K562 (cell line): ENCODE measurements around the gene SLC18A3. TPM values are rescaled to one million over a fixed set of nuclear protein-coding genes. Genes with fewer than 3 reads are reported as not detected.

ENCODE experiments used
- ATAC-seq: fragments of 200-7000 bp; cut with Tn5 transposase; 3 replicates; pipeline ENCODE4 v1.9.1; 2020; ENCODE audit warnings: moderate library complexity
- BruUV-seq: library from RNA; stranded (reverse); fragments of 400-500 nt; replicated peaks from 2 replicates; lab custom pipeline; 2021; lab: Mats Ljungman, UMichigan
- CTCF ChIA-PET: fragments of 300-600 bp; formaldehyde crosslinking; extraction: SDS; loops from one replicate; lab custom pipeline; 2021; ENCODE audit warnings: low intra/inter-chr PET ratio; lab: Yijun Ruan, JAX
- POLR2A ChIA-PET: fragments of 300-600, 350-650 bp; sonication (Branson Sonifier 250); formaldehyde crosslinking; extraction: SDS; loops from one replicate; lab custom pipeline; 2021; ENCODE audit warnings: antibody characterized with exemption, inconsistent platforms; lab: Yijun Ruan, JAX
- DNase-seq, 4 experiments: peaks; one replicate each; pipeline versions ENCODE4 v3.0.0 to v3.0.0-alpha.2; 2011 to 2018; ENCODE audit warnings: low spot score in 3 of 4, mixed read lengths in 3 of 4; ENCODE audit errors: extremely low read depth in 1 of 4
- FAIRE-seq: peaks from 2 replicates; lab custom pipeline; 2011; peaks lifted over from hg19 to GRCh38; lab: Jason Lieb, UNC
- H2AFZ ChIP-seq: 2 replicates; pipeline ENCODE4 v1.6.0; 2011; ENCODE audit warnings: low read depth, low read length, control low read depth, inconsistent platforms
- H3K27ac ChIP-seq: fragments of 200-600 bp; 3 replicates; pipeline ENCODE4 v1.8.0; 2011; ENCODE audit warnings: low read depth, mild to moderate bottlenecking, control low read depth, inconsistent platforms, low read length, moderate library complexity, mixed read lengths; ENCODE audit errors: extremely low read depth
- H3K27me3 ChIP-seq, 2 experiments: fragments of 300-600 bp in 1 of 2; 2 replicates in 1 of 2; 3 replicates in 1 of 2; pipeline versions ENCODE4 v1.6.0 to v1.8.0; 2011; ENCODE audit warnings: inconsistent platforms in 2 of 2, low read length in 2 of 2, mild to moderate bottlenecking in 1 of 2, mixed read lengths in 1 of 2, moderate library complexity in 1 of 2; ENCODE audit not compliant: control insufficient read depth in 2 of 2, insufficient read depth in 2 of 2
- H3K36me3 ChIP-seq: fragments of 300-600 bp; 3 replicates; pipeline ENCODE4 v1.8.0; 2011; ENCODE audit warnings: mild to moderate bottlenecking, low read length, inconsistent platforms; ENCODE audit not compliant: control insufficient read depth, insufficient read depth
- H3K4me1 ChIP-seq, 2 experiments: fragments of 200-600 bp in 1 of 2; replicated peaks in 1 of 2; 2 replicates in 1 of 2; 3 replicates in 1 of 2; pipeline versions ENCODE4 v1.5.1 to v1.8.0; 2011; ENCODE audit warnings: inconsistent platforms in 2 of 2, low read length in 2 of 2, mild to moderate bottlenecking in 1 of 2, mixed read lengths in 1 of 2, moderate library complexity in 1 of 2; ENCODE audit not compliant: control insufficient read depth in 2 of 2, insufficient read depth in 2 of 2
- H3K4me2 ChIP-seq: 2 replicates; pipeline ENCODE4 v1.6.1; 2011; ENCODE audit warnings: low read length, control low read depth, inconsistent platforms, mixed read lengths; ENCODE audit not compliant: insufficient read depth
- H3K4me3 ChIP-seq: fragments of 200-600 bp; sonication (generic), shearing (Covaris generic); 2 replicates; pipeline ENCODE4 v1.5.1; 2016; ENCODE audit warnings: control low read depth, inconsistent platforms
- H3K79me2 ChIP-seq: fragments of 200-600 bp; 3 replicates; pipeline ENCODE4 v1.8.0; 2011; ENCODE audit warnings: low read length, inconsistent platforms; ENCODE audit not compliant: control insufficient read depth, insufficient read depth
- H3K9ac ChIP-seq, 2 experiments: 2 replicates each; pipeline versions ENCODE4 v1.6.0 to v1.6.1; 2011; ENCODE audit warnings: low read depth in 2 of 2, low read length in 2 of 2, control low read depth in 1 of 2, inconsistent platforms in 1 of 2, mild to moderate bottlenecking in 1 of 2, mixed read lengths in 1 of 2; ENCODE audit not compliant: insufficient read depth in 1 of 2
- H3K9me1 ChIP-seq: one replicate; pipeline ENCODE4 v1.6.0; 2011; ENCODE audit warnings: inconsistent platforms, mild to moderate bottlenecking, low read length, moderate library complexity; ENCODE audit not compliant: control insufficient read depth, insufficient read depth
- H3K9me3 ChIP-seq: replicated peaks from 2 replicates; pipeline ENCODE4 v1.5.1; 2011; ENCODE audit warnings: low read depth, low read length, inconsistent platforms; ENCODE audit not compliant: control insufficient read depth, insufficient read depth
- H4K20me1 ChIP-seq: replicated peaks from 2 replicates; pipeline ENCODE4 v1.6.1; 2011; ENCODE audit warnings: low read length, inconsistent platforms, mixed read lengths; ENCODE audit not compliant: control insufficient read depth, insufficient read depth
- ATF2 ChIP-seq: sonication (generic); formaldehyde crosslinking; IDR thresholded peaks from 2 replicates; pipeline ENCODE4 v1.8.1; 2022; ENCODE audit warnings: missing genetic modification reagents
- HDAC1 ChIP-seq, 2 experiments: fragments of 450-650 bp; IDR thresholded peaks; 2 replicates each; pipeline ENCODE4 v1.6.1; 2016 to 2017; ENCODE audit warnings: inconsistent platforms in 1 of 2, mild to moderate bottlenecking in 1 of 2, moderate library complexity in 1 of 2
- USF2 ChIP-seq: sonication (generic); formaldehyde crosslinking; IDR thresholded peaks from 2 replicates; pipeline ENCODE4 v1.5.0; 2020; ENCODE audit warnings: missing genetic modification reagents
- ZKSCAN1 ChIP-seq: fragments of 150-350 bp; IDR thresholded peaks from 2 replicates; pipeline ENCODE4 v1.6.1; 2016; ENCODE audit warnings: low read depth, low read length
- ZNF175 ChIP-seq: fragments of 200-800 bp; sonication (Bioruptor generic); IDR thresholded peaks from 2 replicates; pipeline ENCODE4 v1.6.1; 2016; ENCODE audit warnings: low read depth, mild to moderate bottlenecking, missing genetic modification characterization, missing compliant biosample characterization
- WGBS: fragments of 100-300 bp; shearing (Covaris generic); methylation state at CpG from one replicate; pipeline ENCODE4 v1.1.6; 2016; ENCODE audit warnings: low coverage, mixed read lengths; ENCODE audit not compliant: insufficient coverage; ENCODE audit errors: missing lambda C conversion rate; 5-methylcytosine and 5-hydroxymethylcytosine counted together
- in situ Hi-C: fragments of 300-500 bp; cut with MboI; formaldehyde crosslinking; loops from 4 replicates; pipeline ENCODE4 v1.15.0; 2018; ENCODE audit warnings: inconsistent platforms, mixed read lengths
- intact Hi-C: fragments of 100-400 bp; cut with micrococcal nuclease; formaldehyde crosslinking; loops from 2 replicates; pipeline ENCODE4 v1.14.2; 2022
- polyA plus RNA-seq, 8 experiments: library from polyadenylated mRNA; depleted of rRNA in 4 of 8; stranded (reverse) in 5 of 8; unstranded in 3 of 8; fragments of >200 nt; fragmentation: Nextera tagmentation in 2 of 8; fragmentation: Illumina TruSeq in 1 of 8; extraction: Ambion mirVana in 2 of 8; extraction: Trizol in 1 of 8; gene quantifications; 2 replicates each; pipeline versions ENCODE4 v1.2.1 to v1.2.3, GENCODE V29; 2011 to 2014; ENCODE audit warnings: inconsistent platforms in 1 of 8, missing spikeins in 1 of 8
- total RNA-seq, 7 experiments: library from RNA; depleted of rRNA in 6 of 7; stranded (reverse); fragments of >200 nt in 6 of 7; fragmentation: Illumina TruSeq in 2 of 7; extraction: Trizol in 2 of 7; gene quantifications; 2 replicates each; pipeline versions ENCODE4 v1.2.1 to v1.2.3, GENCODE V29; 2011 to 2021; ENCODE audit warnings: low replicate concordance in 1 of 7
- TF ChIP-seq, protein P1 (sequence below): sonication (generic); formaldehyde crosslinking; IDR thresholded peaks from 2 replicates; pipeline ENCODE4 v1.8.0; 2023; ENCODE audit warnings: mild to moderate bottlenecking, missing genetic modification reagents

SLC18A3 gene
- total and polyA plus RNA-seq, 9 of the 15 experiments (the other 6 are each of a cell fraction or from before 2014, with no cell fraction given), result not detected

DNA sequence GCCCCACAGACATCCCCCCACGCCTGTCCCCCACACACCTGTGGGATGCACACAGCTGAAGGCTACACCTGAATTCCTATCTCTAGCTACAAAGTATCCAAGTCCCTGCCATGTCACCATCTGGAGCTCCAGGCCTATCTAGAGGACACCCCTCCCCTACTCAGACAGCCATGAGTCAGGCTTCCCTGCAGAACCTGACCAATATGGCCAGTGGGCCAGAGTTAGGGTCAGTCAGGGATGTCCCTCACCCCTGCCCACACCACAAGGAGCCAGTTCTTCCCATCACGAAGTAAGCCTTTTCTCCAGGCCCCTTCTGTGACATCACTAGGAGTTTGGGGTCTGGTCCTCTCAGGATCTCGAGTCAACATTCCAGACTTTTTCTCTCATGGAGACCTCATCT lies 10.6 kb upstream of the SLC18A3 start (continued):
- TF ChIP-seq, protein P1, sequence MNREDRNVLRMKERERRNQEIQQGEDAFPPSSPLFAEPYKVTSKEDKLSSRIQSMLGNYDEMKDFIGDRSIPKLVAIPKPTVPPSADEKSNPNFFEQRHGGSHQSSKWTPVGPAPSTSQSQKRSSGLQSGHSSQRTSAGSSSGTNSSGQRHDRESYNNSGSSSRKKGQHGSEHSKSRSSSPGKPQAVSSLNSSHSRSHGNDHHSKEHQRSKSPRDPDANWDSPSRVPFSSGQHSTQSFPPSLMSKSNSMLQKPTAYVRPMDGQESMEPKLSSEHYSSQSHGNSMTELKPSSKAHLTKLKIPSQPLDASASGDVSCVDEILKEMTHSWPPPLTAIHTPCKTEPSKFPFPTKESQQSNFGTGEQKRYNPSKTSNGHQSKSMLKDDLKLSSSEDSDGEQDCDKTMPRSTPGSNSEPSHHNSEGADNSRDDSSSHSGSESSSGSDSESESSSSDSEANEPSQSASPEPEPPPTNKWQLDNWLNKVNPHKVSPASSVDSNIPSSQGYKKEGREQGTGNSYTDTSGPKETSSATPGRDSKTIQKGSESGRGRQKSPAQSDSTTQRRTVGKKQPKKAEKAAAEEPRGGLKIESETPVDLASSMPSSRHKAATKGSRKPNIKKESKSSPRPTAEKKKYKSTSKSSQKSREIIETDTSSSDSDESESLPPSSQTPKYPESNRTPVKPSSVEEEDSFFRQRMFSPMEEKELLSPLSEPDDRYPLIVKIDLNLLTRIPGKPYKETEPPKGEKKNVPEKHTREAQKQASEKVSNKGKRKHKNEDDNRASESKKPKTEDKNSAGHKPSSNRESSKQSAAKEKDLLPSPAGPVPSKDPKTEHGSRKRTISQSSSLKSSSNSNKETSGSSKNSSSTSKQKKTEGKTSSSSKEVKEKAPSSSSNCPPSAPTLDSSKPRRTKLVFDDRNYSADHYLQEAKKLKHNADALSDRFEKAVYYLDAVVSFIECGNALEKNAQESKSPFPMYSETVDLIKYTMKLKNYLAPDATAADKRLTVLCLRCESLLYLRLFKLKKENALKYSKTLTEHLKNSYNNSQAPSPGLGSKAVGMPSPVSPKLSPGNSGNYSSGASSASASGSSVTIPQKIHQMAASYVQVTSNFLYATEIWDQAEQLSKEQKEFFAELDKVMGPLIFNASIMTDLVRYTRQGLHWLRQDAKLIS (CRISPR knock-in tag), result no peak
- no peak for TF ChIP-seq ATF2 (CRISPR knock-in tag)
- TF ChIP-seq ZKSCAN1, result no peak

- Histone ChIP-seq H3K4me2 (no peak overlapping the region), H4K20me1 (peaks cover 7% of the 10 kb centered on the region; the same call in 1 of the 2 replicates), H3K4me3 (no peak overlapping the region), H3K9ac (no peak overlapping the region), H3K9me1 (no peaks in the 10 kb centered on the region), H3K9me3 (no peaks in the 10 kb centered on the region), H3K27me3 (peaks cover 0 to 15% of the 10 kb centered on the region in 2 experiments; a peak in 1 of 5 replicates), H3K36me3 (no peaks in the 10 kb centered on the region), H2AFZ (no peak overlapping the region), H3K27ac (no peak overlapping the region), H3K79me2 (no peaks in the 10 kb centered on the region), H3K4me1 (no peaks in the 10 kb centered on the region)
- 0% methylated on average over 8 of the region's 8 CpGs for whole genome bisulfite sequencing
- in situ Hi-C loops (no loop called here), intact Hi-C loops (no loop called here)
- BruUV-seq, result no TSS peak
- no peak for DNase-seq
- ChIA-PET CTCF (no interaction called here), POLR2A (no interaction called here)
- no peak for ATAC-seq
- no peak for FAIRE-seq
- TF ChIP-seq ZNF175, result no peak
- TF ChIP-seq HDAC1 (IDR thresholded peaks at IDR 0.05), result no peak
- TF ChIP-seq USF2 (CRISPR knock-in tag), result 0 out of 2 replicates have a peak, but pooled peaks have one; percentile 15
These were observed 10.1 kb upstream of the SLC18A3 start for GRCh38 chr10:49600046-49600445.
